HepG2 (cell line): ENCODE results near the gene GRK5. TPM values are rescaled to one million over a fixed set of nuclear protein-coding genes. Genes with fewer than 3 reads are reported as not detected.

ENCODE experiments used
- ATAC-seq: fragments of 200-7000 bp; cut with Tn5 transposase; 3 replicates; pipeline ENCODE4 v1.9.1; 2020; ENCODE audit warnings: mild to moderate bottlenecking, moderate library complexity
- BruUV-seq: library from RNA; stranded (reverse); fragments of 400-500 nt; replicated peaks from 2 replicates; lab custom pipeline; 2021; lab: Mats Ljungman, UMichigan
- CTCF ChIA-PET: fragments of 300-600 bp; formaldehyde crosslinking; extraction: SDS; loops from one replicate; lab custom pipeline; 2021; ENCODE audit warnings: low total read pairs, inconsistent platforms, low intra/inter-chr PET ratio; lab: Yijun Ruan, JAX
- POLR2A ChIA-PET: fragments of 350-600 bp; sonication (Branson Sonifier 250); formaldehyde crosslinking; loops from one replicate; lab custom pipeline; 2020; ENCODE audit warnings: antibody characterized with exemption, inconsistent platforms; lab: Yijun Ruan, JAX
- DNase-seq: peaks from one replicate; pipeline ENCODE4 v3.0.0-alpha.2; 2015; ENCODE audit warnings: low spot score
- FAIRE-seq: peaks from 3 replicates; lab custom pipeline; 2011; peaks lifted over from hg19 to GRCh38; lab: Jason Lieb, UNC
- H2AFZ ChIP-seq: one replicate; pipeline ENCODE4 v1.6.1; 2011; ENCODE audit warnings: low read length, inconsistent platforms
- H3K27ac ChIP-seq: fragments of 300-600 bp; 3 replicates; pipeline ENCODE4 v1.8.0; 2011; ENCODE audit warnings: mixed run types, mild to moderate bottlenecking, mixed read lengths, low read length, inconsistent platforms; ENCODE audit not compliant: insufficient read depth; ENCODE audit errors: extremely low read length
- H3K27me3 ChIP-seq, 2 experiments: fragments of 200-600 bp in 1 of 2; 2 replicates in 1 of 2; 3 replicates in 1 of 2; pipeline versions ENCODE4 v1.6.0 to v1.8.0; 2011; ENCODE audit warnings: low read length in 2 of 2, mild to moderate bottlenecking in 2 of 2, moderate library complexity in 2 of 2, inconsistent platforms in 1 of 2; ENCODE audit not compliant: insufficient read depth in 2 of 2, control insufficient read depth in 1 of 2
- H3K36me3 ChIP-seq, 2 experiments: fragments of 200-600 bp in 1 of 2; replicated peaks in 1 of 2; 2 replicates in 1 of 2; 3 replicates in 1 of 2; pipeline versions ENCODE4 v1.5.1 to v1.8.0; 2011; ENCODE audit warnings: low read length in 2 of 2, inconsistent platforms in 1 of 2; ENCODE audit not compliant: insufficient read depth in 2 of 2, control insufficient read depth in 1 of 2
- H3K4me1 ChIP-seq: 2 replicates; pipeline ENCODE4 v1.5.1; 2012; ENCODE audit warnings: low read length, inconsistent platforms; ENCODE audit not compliant: insufficient read depth
- H3K4me2 ChIP-seq: 2 replicates; pipeline ENCODE4 v1.6.0; 2011; ENCODE audit warnings: low read depth, low read length, inconsistent platforms
- H3K4me3 ChIP-seq, 3 experiments: fragments of 200-600 bp in 1 of 3; sonication (generic), shearing (Covaris generic) in 1 of 3; replicated peaks in 1 of 3; 2 replicates each; pipeline ENCODE4 v1.5.1; 2011 to 2016; ENCODE audit warnings: low read length in 3 of 3, inconsistent platforms in 2 of 3, low read depth in 2 of 3, mild to moderate bottlenecking in 2 of 3, control low read depth in 1 of 3, mixed read lengths in 1 of 3; ENCODE audit not compliant: insufficient read depth in 1 of 3
- H3K79me2 ChIP-seq: one replicate; pipeline ENCODE4 v1.6.1; 2011; ENCODE audit warnings: low read length, inconsistent platforms; ENCODE audit not compliant: insufficient read depth
- H3K9ac ChIP-seq: 2 replicates; pipeline ENCODE4 v1.6.0; 2011; ENCODE audit warnings: mild to moderate bottlenecking, low read depth, low read length, inconsistent platforms; ENCODE audit not compliant: insufficient read depth
- H3K9me3 ChIP-seq: 2 replicates; pipeline ENCODE4 v1.5.1; 2012; ENCODE audit warnings: mild to moderate bottlenecking, low read length
- H4K20me1 ChIP-seq: 2 replicates; pipeline ENCODE4 v1.6.0; 2011; ENCODE audit warnings: inconsistent platforms, mild to moderate bottlenecking, low read length, moderate library complexity; ENCODE audit not compliant: insufficient read depth
- CHD4 ChIP-seq: fragments of 200-600 bp; sonication (generic); IDR thresholded peaks from 2 replicates; pipeline ENCODE4 v1.7.0; 2017; ENCODE audit warnings: mild to moderate bottlenecking, low read length, borderline replicate concordance
- KAT7 ChIP-seq: IDR thresholded peaks from 2 replicates; pipeline ENCODE4 v1.6.1; 2018; ENCODE audit warnings: borderline replicate concordance, missing compliant biosample characterization
- RBFOX2 ChIP-seq: fragments of 200-400 bp; formaldehyde crosslinking; IDR thresholded peaks from 2 replicates; pipeline ENCODE4 v1.6.1; 2017; ENCODE audit warnings: low read depth, mild to moderate bottlenecking, low read length
- SP140L ChIP-seq: sonication (generic); formaldehyde crosslinking; IDR thresholded peaks from 2 replicates; pipeline ENCODE4 v1.4.0; 2020; ENCODE audit warnings: missing genetic modification reagents, borderline replicate concordance
- TOPORS ChIP-seq: sonication (generic); formaldehyde crosslinking; IDR thresholded peaks from 2 replicates; pipeline ENCODE4 v1.8.0; 2023; ENCODE audit warnings: mild to moderate bottlenecking, missing genetic modification reagents
- ZNF432 ChIP-seq: sonication (generic); formaldehyde crosslinking; IDR thresholded peaks from 2 replicates; pipeline ENCODE4 v1.5.0; 2020; ENCODE audit warnings: missing genetic modification reagents, mild to moderate bottlenecking, borderline replicate concordance
- ZNF441 ChIP-seq: sonication (generic); formaldehyde crosslinking; IDR thresholded peaks from 2 replicates; pipeline ENCODE4 v1.7.0; 2021; ENCODE audit warnings: missing genetic modification reagents, borderline replicate concordance
- ZNF629 ChIP-seq: sonication (generic); formaldehyde crosslinking; conservative IDR thresholded peaks from 2 replicates; pipeline ENCODE4 v1.5.0; 2020; ENCODE audit warnings: missing genetic modification reagents
- WGBS: methylation state at CpG from one replicate; pipeline ENCODE4 v1.1.6; 2017; ENCODE audit warnings: low lambda C conversion rate; 5-methylcytosine and 5-hydroxymethylcytosine counted together
- in situ Hi-C: cut with HindIII; loops from 2 replicates; pipeline ENCODE4 v1.10.0; 2017; ENCODE audit warnings: low pct_unique_long_range_greater_than_20kb; ENCODE audit not compliant: extremely low pct_ligation_motif_present
- intact Hi-C: fragments of 100-400 bp; cut with micrococcal nuclease; formaldehyde crosslinking; loops from one replicate; pipeline ENCODE4 v1.10.0; 2022; ENCODE audit not compliant: unreplicated experiment
- polyA plus RNA-seq, 8 experiments: library from polyadenylated mRNA; depleted of rRNA in 3 of 8; stranded (reverse) in 7 of 8; unstranded in 1 of 8; fragments of >200 nt; fragmentation: Illumina TruSeq in 4 of 8; extraction: Trizol in 4 of 8; gene quantifications; 2 replicates each; pipeline versions ENCODE4 v1.2.1 to v1.2.3, GENCODE V29; 2011 to 2016; ENCODE audit warnings: low read depth in 4 of 8, missing spikeins in 1 of 8, mixed read lengths in 1 of 8; ENCODE audit not compliant: insufficient read depth in 1 of 8
- total RNA-seq, 5 experiments: library from RNA; depleted of rRNA; stranded (reverse); fragments of >200 nt; fragmentation: Illumina TruSeq; extraction: Trizol; gene quantifications; 2 replicates each; pipeline ENCODE4 v1.2.3, GENCODE V29; 2016; ENCODE audit warnings: low read depth in 1 of 5
- TF ChIP-seq, protein P1 (sequence below): sonication (generic); formaldehyde crosslinking; IDR thresholded peaks from 2 replicates; pipeline ENCODE4 v1.9.0; 2021; ENCODE audit warnings: missing genetic modification reagents, borderline replicate concordance

Gene GRK5
- total and polyA plus RNA-seq, 2 of the 13 experiments (the other 11 are each of a cell fraction or from before 2014, with no cell fraction given) = 10.4 to 12.6 TPM

DNA sequence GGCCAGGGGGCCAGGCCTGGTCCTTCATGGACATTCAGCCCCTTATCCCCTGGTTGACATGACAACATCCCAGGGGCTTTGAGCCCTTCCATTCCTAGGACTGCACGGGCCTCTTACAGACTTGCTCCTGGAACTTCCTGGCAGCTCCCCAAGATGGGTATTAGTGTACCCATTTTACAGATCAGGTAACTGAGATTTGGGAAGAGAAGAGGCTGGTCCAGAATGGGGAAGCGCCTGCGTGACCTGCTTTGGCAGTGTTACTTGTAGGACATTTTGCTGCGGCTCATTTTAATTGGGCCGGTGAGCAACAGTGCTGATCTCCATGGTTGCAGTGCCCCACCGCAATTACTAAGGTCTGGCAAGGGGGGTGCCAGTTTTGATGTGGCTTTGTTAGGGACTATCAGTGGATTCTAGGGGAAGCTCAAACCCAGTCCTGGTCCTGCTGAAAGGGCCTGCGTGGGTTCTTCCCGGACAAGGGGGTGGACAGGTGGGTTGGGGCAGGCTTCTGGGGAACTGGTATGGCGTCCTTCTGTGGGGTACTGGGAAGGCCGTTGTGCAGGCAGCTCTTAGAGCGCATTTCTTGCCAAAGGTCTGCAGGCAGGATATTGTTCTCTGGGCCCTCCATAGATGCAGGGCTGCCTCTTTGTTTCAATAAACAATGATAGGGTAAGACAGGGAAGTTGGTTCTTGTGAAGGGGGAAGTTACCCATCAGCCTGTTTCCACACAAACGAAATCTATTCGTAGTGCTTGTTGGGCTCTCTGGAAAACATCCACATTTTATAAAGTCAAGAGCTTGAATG, 197.5 kb downstream of the GRK5 start:
- no peak for FAIRE-seq
- no peak overlapping the region for H3K27ac ChIP-seq
- H3K9me3 ChIP-seq = no peaks in the 10 kb centered on the region
- 97% methylated on average over 10 of the region's 13 CpGs for WGBS
- H2AFZ ChIP-seq = no peak overlapping the region
- no peak overlapping the region for H3K9ac ChIP-seq
- POLR2A ChIA-PET = no interaction called here
- in situ Hi-C loops = no loop called here
- no peak overlapping the region for H3K4me3 ChIP-seq
- no peak overlapping the region for H3K4me2 ChIP-seq
- no peaks in the 10 kb centered on the region for H3K79me2 ChIP-seq
- CTCF ChIA-PET = no interaction called here
- intact Hi-C loops = loop anchor here (5.0 kb wide), 1 partner anchor 88 kb away; no protein-coding TSS in a partner anchor
- no peaks in the 10 kb centered on the region for H4K20me1 ChIP-seq
- no TSS peak for BruUV-seq
- no peaks in the 10 kb centered on the region; a peak in 1 of 5 replicates for H3K27me3 ChIP-seq
- DNase-seq = no peak
- peaks cover 0 to 5% of the 10 kb centered on the region in 2 experiments; a peak in 1 of 5 replicates for H3K36me3 ChIP-seq
- no peak for ATAC-seq
- peaks cover 32% of the 10 kb centered on the region for H3K4me1 ChIP-seq
- TF ChIP-seq TOPORS (CRISPR knock-in tag) (no peak), CHD4 (0 out of 2 replicates have a peak, but pooled peaks have one; percentile 42), SP140L (CRISPR knock-in tag) (no peak), KAT7 (no peak), ZNF629 (peak; percentile 84), RBFOX2 (no peak), ZNF441 (no peak), ZNF432 (CRISPR knock-in tag) (no peak)
- TF ChIP-seq, protein P1, sequence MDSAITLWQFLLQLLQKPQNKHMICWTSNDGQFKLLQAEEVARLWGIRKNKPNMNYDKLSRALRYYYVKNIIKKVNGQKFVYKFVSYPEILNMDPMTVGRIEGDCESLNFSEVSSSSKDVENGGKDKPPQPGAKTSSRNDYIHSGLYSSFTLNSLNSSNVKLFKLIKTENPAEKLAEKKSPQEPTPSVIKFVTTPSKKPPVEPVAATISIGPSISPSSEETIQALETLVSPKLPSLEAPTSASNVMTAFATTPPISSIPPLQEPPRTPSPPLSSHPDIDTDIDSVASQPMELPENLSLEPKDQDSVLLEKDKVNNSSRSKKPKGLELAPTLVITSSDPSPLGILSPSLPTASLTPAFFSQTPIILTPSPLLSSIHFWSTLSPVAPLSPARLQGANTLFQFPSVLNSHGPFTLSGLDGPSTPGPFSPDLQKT = no peak
- TF ChIP-seq, all 625 proteins: peak for 2
